Activated CD4-positive, CD25-positive, alpha-beta regulatory T cell treated with anti-CD3 and anti-CD28 coated beads, Interleukin-2, amount 50 U/mL, for 24 hours (primary cell): ENCODE measurements around the gene SPEF2.

Experiments used
- ATAC-seq, 2 donors: fragments of 150-1000 bp; cut with Tn5 transposase; one replicate each; pipeline ENCODE4 v1.10.0; 2021; ENCODE audit warnings: mild to moderate bottlenecking in 1 of 2, moderate library complexity in 1 of 2

The SPEF2 gene

DNA sequence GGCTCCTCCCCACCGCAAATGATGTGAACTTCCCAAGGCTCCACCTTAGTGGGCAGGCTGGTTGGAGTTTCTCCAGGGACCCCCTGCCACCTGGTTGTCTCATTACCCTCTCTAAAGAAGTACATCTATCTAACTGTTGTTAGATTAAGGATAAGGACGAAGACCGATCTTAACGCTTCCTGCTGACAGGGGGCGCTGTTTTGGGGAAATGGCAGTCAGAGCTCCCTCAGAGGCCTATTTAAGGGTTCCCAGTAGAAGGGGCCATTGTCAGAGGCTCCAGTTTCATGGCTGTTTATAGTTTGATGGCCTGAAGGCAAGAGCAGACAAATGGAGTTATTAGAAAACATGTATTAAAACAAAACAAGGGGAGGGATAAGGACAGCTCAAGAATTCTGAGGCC is 100.1 kb downstream of the SPEF2 start:
- ATAC-seq: no peak

DNA sequence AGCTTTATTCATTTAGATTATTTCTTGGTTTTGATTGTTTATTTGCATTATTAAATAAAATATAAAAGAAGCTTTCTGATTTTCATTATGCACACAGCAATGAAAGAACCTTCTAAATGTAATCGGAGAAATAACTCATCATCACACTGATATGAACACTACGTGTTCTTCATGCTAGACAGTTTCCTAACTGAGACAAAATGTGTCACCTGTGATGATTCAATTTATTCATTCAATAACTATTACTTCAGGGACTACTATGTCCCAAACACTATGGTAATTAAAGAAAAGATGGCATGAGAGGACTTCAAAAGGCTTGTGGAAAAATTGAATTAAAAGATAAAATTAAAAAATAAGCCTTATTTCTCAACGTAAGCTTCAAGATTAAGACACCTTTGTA is 118.1 kb downstream of the SPEF2 start:
- ATAC-seq: peak; percentile 68 to 74

DNA sequence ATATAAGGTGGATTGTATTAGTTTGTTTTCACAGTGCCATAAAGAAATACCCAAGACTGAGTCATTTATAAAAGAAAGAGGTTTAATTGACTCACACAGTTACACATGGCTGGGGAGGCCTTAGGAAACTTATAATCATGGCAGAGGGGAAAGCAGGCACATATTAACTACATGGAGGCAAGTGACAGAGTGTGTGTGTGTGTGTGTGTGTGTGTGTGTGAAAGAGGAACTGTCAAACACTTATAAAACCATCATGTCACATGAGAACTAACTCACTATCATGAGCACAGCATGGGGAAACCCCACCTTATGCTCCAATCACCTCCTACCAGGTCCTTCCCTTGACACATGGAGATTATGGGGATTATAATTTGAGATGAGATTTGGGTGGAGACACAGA is 118.6 kb downstream of the SPEF2 start:
- ATAC-seq: peak; percentile 83

DNA sequence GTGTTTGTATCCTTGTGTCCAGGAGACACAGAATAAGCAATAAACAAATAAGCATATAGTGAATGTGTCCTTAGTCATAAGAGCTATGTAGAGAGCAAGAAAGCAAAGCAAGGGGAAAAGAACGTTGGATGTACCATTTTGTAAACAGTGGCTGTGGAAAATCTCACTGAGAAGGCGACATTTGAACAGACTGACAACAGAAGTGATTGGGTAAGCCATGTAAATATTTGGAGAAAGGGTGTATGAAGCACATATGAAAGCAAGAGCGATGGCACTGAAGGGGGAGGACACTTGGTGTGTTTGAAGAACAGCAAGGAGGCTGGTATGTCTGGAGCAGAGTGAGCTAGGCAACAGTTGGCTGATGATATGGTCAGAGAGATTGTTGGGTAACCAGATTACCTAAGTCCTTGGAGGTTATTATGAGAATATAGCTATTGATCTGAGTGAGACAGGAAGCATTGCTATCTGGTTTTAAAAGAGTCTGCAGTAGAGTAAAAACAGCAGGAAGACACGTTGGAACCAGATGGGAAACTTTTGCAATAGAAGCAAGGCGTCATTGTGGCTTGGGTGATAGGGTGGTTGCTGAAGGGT is 123.6 kb downstream of the SPEF2 start:
- no peak for ATAC-seq

DNA sequence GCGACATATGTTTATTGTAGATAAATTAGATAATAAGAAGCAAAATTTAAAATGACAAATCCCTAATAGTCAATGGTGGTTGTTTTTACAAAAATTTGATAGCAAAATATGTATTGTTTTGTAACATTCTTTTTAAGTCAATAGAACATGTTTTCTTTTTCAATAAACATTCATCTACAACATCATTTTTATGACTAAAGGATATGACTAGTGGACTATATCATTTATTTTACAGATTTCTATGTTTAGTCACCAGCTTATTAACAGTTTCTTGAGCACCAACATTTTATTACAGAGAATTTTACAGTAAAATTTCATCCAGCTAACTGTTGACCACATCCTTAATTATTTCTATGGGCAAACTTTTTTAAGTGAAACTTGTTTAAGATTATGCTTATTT is 124.3 kb downstream of the SPEF2 start:
- no peak for ATAC-seq

DNA sequence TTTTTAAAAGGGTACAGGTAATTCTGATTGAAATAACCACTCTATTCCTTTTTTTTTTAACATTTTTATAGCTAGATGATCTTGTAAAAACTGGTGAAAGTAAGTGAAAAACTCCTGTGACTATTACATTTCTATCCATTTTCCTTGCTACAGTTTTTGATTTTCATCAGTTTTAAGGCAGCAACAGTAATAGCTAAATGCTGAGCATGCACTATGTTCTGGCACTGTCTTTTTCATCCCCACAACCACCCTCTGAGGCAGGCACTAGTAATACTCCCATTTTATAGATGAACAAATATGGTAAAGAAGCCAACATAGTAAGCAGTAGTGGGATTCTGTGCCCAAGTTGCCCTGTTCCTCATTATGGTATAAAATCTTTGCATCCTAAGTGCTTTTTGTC is 126.0 kb downstream of the SPEF2 start:
- ATAC-seq: no peak

DNA sequence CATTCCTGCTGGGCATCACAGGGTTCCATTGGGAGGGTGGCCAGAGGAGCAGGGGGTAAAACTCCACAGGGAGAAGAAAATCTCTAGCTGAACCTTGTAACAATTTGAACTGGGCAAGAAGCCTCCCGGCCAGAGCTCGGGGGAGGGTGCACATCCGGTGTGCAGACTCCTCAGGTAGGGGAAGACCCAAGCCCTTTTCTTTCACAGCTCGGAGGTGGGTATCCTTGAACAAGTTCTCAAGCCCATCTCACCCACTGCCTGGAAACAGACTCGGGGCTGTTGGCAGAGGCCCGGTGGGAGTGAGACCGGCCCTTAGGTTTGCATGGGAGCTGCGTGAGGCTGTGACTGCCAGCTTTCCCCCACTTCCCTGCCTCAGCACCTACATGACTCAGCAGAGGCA is 127.5 kb downstream of the SPEF2 start:
- no peak for ATAC-seq

DNA sequence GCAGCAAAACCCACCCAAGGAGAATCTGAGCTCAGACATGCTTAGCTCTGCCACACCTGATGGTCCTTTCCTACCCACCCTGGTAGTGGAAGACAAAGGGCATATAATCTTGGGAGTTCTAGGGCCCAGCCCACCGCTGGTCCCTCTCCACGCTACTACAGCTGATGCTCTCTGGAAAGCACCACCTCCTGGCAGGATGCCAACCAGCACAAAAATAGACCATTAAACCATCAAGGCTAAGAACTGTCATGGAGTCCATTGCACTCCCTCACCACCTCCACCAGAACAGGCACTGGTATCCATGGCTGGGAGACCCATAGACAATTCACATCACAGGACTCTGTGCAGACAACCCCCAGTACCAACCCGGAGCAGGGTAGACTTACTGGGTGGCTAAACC is 128.0 kb downstream of the SPEF2 start:
- no peak for ATAC-seq

DNA sequence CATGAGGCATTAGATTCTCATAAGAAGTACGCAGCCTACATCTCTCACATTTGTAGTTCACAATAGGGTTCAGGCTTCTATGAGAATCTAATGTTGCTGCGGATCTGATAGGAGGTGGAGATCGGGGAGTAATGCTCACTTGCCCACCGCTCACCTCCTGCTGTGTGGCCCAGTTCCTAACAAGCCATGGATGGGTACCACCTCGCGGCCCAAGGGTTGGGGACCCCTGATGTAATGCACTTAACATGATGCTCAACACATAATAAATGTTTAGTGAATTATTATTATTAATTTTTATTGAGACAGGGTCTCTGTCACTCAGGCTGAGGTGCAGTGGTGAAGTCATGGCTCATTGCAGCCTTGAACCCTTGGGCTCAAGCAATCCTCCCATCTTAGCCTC is 134.3 kb downstream of the SPEF2 start:
- no peak for ATAC-seq

DNA sequence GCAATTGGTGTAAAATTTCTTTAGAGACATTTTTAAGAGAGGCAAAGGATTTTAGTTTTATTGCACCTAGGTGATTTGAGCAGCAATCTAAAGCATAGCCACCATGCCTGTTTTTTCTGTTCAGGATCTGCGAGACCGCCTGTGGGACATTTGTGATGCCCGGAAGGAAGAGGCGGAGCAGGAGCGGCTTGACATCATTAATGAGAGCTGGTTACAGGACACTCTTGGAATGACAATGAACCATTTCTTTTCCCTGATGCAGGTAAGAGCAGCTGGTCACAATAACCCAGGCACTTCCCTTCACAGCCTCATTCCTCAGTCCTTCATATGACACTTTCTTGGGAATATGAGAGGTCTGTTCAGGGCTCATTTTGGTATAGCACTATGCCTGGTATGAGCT is 135.8 kb downstream of the SPEF2 start:
- no peak for ATAC-seq

DNA sequence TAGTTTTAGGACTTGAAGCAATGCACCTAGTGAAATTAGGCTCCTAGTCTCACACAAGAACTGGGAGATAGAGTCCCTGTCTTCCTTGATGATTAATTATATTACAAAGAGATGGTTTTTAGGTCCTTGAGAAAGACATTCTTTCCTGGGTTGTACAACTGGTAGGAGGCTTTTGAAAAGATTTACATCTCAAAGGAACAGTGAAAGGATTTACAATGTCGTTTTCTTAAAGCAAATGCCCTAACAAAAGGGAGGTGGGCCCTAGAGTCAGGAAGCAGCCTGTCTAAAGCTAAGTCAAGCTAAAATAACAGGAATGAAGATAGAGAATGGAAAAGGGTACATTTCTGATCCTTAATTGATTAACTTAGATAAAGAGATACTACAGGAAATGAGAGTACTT is 136.8 kb downstream of the SPEF2 start:
- ATAC-seq: no peak

DNA sequence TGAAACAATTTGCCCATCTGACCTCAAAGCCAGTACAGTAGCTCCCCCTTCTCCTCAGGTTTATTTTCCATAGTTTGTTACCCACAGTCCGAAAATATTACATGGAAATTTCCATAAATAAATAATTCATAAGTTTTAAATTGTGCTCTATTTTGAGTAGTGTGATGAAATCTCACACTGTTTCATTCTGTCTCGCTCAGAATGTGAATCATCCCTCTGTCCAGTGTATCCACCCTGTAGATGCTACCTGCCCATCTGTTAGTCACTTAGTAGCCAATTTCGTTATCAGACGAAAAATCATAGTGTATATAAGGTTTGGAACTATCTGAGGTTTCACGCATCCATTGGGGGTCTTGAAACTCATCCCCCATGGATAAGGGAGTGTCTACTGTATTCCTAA is 138.3 kb downstream of the SPEF2 start:
- ATAC-seq: no peak

DNA sequence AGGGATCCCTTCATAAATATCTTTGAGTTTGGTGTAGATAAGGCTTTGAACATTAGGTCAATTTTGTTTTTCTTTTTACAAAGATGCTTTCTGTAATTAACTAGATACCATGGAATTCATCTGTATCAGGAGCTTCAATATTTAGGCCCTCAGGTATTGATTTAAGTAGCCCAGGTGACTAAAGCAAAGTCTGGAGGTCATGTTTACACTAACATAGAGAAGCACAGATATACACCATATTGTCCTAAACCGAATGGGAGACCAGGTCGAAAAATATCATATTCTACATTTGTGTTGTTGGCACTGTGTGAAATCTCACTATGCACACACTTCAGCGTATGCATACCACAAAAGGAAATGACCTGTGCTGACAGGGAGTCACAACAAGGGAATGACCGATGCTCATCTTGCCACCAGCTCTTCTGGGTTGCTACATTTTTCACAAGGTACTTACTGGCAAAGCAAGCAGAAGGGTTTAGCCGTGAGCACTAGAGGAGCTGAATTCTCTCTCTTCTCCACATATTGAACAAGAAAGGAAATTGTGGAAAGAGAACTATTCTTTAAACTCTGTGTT is 140.6 kb downstream of the SPEF2 start:
- ATAC-seq: no peak

DNA sequence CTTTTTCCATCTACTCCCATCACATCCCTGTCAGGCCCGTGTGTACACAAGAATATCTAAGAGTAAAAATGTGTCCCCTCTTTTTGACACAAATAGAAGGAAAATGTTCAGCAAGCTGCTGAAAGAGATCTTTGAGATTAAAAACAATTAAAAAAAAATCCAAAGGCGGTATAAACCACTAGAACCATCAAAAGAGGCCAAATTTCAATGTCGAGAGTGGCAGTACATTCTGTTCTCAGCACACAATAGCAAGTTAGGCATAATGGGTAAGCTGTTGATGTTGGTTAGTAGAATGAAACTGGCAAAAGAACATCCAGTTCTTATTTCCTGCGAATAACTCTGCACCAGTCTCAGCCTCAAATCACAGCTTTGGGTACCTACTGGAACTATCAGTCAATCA is 143.9 kb downstream of the SPEF2 start:
- no peak for ATAC-seq

DNA sequence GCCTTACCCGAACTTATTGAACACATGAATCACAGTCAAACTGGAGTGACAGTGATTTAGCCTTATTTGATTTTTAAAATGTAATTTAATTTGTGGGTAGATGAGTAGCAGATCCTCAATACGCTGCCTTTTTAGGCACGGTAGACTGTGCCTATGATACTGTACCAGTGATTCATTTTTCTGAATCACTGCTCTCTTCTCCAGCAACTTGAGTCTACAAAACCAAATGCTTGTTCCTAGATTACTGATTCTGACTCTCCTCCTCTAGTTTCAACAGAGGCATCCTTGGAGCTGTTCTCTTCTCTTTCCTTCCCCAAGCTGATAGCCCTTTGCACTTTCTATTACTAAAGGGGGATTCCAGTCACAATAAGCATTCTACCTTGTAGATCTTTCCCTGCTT is 144.7 kb downstream of the SPEF2 start:
- peak; percentile 21 to 27 for ATAC-seq

DNA sequence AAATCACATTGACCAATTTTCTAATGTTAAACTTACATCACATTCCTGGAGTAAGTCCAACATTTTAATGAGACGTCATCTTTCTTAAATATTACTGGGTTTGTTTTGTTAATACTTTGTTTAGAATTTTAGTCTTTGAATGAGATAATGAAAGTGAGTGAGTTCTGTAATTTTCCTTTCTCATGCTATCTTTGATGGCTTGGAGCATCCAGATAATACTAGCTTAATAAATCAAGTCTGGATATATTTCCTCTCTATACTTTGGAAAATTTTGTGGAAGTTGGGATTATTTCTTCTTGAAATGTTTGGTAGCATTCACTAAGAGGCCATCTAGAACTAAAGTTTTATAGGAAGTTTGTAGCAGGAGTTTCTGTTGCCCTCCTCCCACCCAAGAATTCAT is 148.3 kb downstream of the SPEF2 start:
- ATAC-seq: no peak

DNA sequence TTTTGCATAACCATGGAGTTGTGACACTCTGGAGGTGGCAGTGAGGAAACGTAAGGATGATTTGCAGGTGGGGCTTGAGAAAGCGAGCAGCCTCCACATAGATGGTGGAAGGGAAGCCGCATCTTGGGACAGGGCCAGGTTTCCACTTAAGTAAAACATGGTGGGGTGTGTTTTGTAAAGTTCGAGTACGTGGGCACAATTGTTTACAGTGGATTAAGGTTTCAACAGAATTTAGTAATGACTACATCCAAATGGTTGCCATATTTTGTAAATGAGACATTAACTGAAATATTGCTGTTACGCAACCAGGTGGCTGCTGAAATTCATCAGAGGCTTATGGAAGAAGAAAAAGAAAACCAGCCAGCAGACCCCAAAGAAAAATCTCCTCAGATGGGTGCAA is 153.6 kb downstream of the SPEF2 start:
- ATAC-seq: no peak

DNA sequence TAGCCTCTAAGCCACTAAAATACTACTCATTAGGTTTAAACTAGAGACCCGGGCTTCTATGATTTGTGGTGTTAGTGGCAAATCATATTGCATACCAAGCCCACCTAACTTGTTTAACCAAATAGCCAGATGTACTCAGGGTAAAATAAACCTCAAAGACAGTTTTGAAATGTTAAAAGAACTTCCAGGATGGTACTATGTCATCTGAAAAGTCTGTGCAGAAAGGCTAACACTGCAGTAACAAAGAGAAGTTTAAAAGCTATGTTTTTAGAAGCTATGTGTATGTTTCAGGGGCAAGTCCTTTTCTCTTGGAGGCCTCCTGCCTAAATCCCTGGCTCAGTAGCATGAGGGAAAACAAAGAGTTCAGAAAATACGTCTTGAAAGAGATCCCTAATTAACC is 154.2 kb downstream of the SPEF2 start:
- no peak for ATAC-seq

DNA sequence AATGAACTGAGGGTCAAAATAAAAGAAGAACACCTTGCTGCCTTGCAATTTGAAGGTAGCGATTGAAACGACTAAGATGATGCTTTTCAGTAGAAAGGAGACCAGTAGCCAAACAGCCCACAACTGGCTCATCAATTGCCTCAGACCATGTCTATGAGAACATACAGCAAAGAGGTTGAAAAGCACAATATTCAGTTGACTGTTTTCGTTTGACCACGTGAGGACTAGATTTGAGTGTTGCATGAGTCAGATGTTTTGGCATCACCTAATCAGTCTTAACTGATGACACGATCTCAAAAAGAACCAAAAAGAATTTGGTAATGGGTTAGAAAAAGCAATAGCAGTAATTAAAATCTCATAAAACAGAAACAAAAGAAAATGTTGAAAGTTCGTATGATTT is 156.3 kb downstream of the SPEF2 start:
- ATAC-seq: peak; percentile 89 to 90

DNA sequence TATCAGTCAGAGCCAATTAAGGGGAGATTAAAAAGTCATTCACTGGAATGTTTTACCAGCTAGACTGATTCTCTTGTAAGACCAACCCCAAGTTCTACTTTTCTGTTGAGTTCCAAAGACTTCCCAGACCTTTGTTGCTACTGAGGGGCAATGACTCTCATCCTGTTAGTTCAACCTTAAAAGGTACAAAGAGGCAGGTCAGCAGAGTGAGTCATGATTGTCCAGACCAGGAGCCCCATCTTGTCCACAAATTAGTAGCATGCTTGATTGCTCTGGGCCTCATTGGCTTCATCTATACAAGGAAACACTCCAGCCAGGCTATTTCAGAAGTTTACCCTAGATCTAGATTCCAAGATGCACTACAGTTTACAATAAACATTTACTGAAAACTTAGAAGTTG is 159.1 kb downstream of the SPEF2 start:
- no peak for ATAC-seq

DNA sequence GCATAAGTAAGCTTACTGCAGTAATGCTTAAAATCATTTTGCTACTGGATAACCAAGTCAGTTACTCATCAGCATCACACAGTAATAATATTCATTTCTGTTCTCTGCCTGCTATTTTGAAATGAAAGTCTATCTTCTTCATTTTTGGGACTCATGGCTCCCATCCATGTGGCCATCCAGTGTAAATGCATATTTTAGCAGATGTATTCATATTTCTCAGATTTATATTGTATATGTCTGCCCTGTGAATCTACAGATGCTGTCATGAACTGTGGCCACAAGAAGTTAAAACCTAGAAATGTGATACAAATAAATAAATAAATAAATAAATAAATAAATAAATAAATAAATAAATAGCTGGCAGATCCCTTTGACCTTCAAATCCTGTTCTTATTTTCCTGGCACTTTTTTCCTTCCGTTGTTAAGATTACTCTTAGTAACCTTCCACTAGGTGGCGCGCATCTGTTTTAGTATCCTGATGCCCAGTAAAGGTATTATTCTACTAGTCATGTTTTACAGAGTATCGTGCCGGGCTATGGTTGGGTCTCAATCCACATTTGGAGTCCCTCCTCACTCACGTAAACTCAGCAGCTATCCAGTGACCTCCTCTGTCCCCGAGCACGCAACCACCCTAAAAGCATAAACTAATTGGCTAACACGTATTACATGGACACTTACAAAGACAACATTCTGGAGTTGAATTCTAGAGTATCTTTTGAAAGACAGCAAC is 159.9 kb downstream of the SPEF2 start:
- ATAC-seq: peak; percentile 40 to 44

DNA sequence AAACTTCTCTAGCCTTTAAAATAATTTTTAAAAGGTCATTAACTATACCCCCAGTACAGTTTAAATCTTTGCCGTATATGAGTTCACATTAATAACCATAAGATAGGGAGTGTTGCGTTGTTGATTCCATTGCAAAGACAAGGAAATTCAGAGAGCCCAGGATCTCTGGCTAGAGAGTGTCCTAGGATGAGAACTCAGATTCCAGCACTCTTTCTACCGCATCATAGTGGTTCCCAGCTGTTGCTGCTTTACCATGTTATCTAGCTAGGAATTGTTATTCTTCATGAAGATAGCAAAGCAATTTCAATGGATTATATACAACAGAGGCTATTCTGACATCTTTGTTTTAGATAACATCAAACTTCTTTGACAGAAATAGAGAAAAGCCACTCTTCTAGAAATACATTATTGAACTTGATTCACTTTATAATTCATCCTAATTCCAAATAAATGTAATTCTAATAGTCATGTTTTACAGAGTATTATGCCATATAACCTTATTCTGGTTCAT is 160.7 kb downstream of the SPEF2 start:
- ATAC-seq: no peak

DNA sequence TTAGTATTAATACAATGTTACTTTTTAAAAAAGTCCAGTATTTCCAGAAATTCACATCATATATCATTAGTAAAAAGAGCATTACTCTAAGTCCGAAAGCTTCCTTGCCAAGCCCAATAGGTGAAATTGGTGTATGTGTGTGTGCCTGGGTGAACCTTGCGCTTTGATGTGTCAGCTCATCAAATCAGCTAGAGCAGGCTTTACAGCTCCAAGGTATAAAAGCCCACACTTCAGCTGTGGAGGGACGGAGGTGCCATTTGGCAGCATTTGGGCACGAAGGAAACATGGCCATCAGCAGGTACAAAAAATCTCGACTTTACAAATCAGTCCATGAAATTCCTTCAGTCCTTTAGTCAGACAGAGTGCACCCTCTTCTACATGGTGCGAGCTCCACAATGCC is 162.6 kb downstream of the SPEF2 start:
- ATAC-seq: peak in 1 of 2 donors; percentile 42

DNA sequence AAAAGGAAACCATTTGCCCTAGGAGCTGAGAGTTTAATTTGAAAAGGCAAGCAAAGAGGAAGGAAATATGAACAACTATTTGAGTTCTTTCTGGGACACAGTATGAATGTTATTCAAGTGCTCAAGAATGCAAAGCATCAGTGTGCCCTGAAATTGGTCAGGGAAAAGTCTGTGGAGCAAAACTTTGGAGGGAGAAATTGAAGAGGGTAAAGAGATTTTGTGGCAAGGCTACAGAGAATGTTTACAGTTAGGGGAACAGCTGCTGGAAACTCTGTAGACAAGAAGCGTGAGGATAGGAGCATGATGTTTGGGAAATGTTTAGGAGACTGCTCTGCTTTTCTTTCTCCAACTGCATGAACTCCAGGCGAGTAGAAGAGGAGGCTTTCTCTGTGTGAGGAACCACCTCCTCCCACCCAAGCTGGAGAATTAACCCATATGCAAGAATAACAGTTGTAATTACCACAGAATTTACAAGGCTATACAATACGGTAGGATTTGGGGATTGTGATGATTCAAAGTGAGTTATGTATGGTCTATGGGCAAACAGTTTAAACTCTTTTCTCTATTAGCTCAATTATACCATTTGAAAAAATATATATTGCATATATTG is 163.6 kb downstream of the SPEF2 start:
- ATAC-seq: no peak
